CD4-positive, CD25-positive, alpha-beta regulatory T cell (primary cell): ENCODE results near the gene SRI. TPM values are rescaled to one million over a fixed set of nuclear protein-coding genes. Genes with fewer than 3 reads are reported as not detected.
A peak's percentile ranks its signal among the peaks of the same experiment; 100 is the strongest.
"Not testable (repeated sequence)": the region's sequence is repeated elsewhere in the genome, so short reads cannot be mapped to it uniquely, and the experiment has no call there.

Source experiments
- ATAC-seq, 2 donors: fragments of 150-1000 bp; cut with Tn5 transposase; one replicate each; pipeline ENCODE4 v1.10.0; 2021; ENCODE audit warnings: low read depth in 2 of 2, moderate number of reproducible peaks in 2 of 2, moderate library complexity in 1 of 2
- DNase-seq, 3 donors: peaks; one replicate each; pipeline versions ENCODE4 v3.0.0 to v3.0.0-alpha.2; 2012 to 2022; ENCODE audit warnings: mixed read lengths in 1 of 3
- H3K27ac ChIP-seq: one replicate; pipeline ENCODE4 v1.7.0; 2013; ENCODE audit warnings: mild to moderate bottlenecking, low read length; ENCODE audit not compliant: insufficient read depth, poor library complexity, severe bottlenecking
- H3K27me3 ChIP-seq: one replicate; pipeline ENCODE4 v1.7.0; 2013; ENCODE audit warnings: low read length; ENCODE audit not compliant: control insufficient read depth, insufficient read depth
- H3K36me3 ChIP-seq: one replicate; pipeline ENCODE4 v1.7.0; 2013; ENCODE audit warnings: mild to moderate bottlenecking, low read length, moderate library complexity; ENCODE audit not compliant: control insufficient read depth, insufficient read depth
- H3K4me1 ChIP-seq: 2 replicates; pipeline ENCODE4 v1.7.0; 2013; ENCODE audit warnings: mild to moderate bottlenecking, low read length; ENCODE audit not compliant: insufficient read depth, control insufficient read depth, poor library complexity, severe bottlenecking
- H3K4me3 ChIP-seq: one replicate; pipeline ENCODE4 v1.7.0; 2013; ENCODE audit warnings: low read depth, mild to moderate bottlenecking, low read length, moderate library complexity
- H3K9me3 ChIP-seq, 2 experiments: 1 replicate in 1 of 2; 2 replicates in 1 of 2; pipeline ENCODE4 v1.7.0; 2013; ENCODE audit warnings: low read length in 2 of 2, mild to moderate bottlenecking in 1 of 2, moderate library complexity in 1 of 2; ENCODE audit not compliant: control insufficient read depth in 2 of 2
- H3K27ac Mint-ChIP-seq, 3 donors: one replicate each; pipeline ENCODE4 v1.8.0; 2020 to 2022; ENCODE audit warnings: mild to moderate bottlenecking in 3 of 3, mixed read lengths in 3 of 3, moderate library complexity in 2 of 3
- H3K27me3 Mint-ChIP-seq: one replicate; pipeline ENCODE4 v1.8.0; 2022; ENCODE audit warnings: mild to moderate bottlenecking, mixed read lengths
- H3K36me3 Mint-ChIP-seq: one replicate; pipeline ENCODE4 v1.8.0; 2020; ENCODE audit warnings: mixed read lengths
- H3K4me1 Mint-ChIP-seq, 4 donors: one replicate each; pipeline ENCODE4 v1.8.0; 2020 to 2022; ENCODE audit warnings: mixed read lengths in 4 of 4, mild to moderate bottlenecking in 1 of 4
- H3K4me3 Mint-ChIP-seq, 4 donors: one replicate each; pipeline ENCODE4 v1.8.0; 2020 to 2022; ENCODE audit warnings: mild to moderate bottlenecking in 4 of 4, mixed read lengths in 4 of 4, moderate library complexity in 3 of 4
- H3K9me3 Mint-ChIP-seq, 7 donors: one replicate each; pipeline ENCODE4 v1.8.0; 2020 to 2022; ENCODE audit warnings: mixed read lengths in 7 of 7, mild to moderate bottlenecking in 3 of 7, moderate library complexity in 2 of 7
- polyA plus RNA-seq, 4 donors: library from polyadenylated mRNA; unstranded; fragments of 300-500 nt; fragmentation: Illumina TruSeq; gene quantifications; one replicate each; pipeline ENCODE4 v1.2.3, GENCODE V29; 2021
- total RNA-seq: library from RNA; stranded (reverse); gene quantifications from one replicate; pipeline ENCODE4 v1.2.3, GENCODE V29; 2022

SRI gene
- total and polyA plus RNA-seq, 5 donors from 2014 or later: 53.5 to 318 (median 239) TPM

DNA sequence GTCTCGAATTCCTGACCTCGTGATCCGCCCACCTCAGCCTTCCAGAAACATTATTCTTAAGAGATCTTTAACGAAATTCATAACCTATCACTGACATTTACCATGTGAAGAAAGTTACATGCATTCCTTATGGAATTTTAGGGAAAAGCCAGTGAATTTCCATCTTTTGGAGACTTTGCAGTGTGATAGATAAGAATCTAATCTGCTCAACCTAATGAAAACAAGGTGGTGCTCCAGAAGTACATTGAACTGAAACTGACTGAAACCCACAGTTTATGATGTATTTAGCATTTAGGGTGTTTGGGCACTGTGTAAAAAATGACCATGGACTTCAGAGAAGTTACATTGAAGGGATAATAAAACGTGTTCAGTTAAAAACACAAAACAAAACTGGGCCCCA is 43.6 kb downstream of the SRI start:
- DNase-seq: no peak
- ATAC-seq: no peak
- H3K27me3 Mint-ChIP-seq: no peaks in the 10 kb centered on the region
- H3K4me3 Mint-ChIP-seq: no peak overlapping the region
- peaks cover 0 to 1% (median 0%) of the 10 kb centered on the region in 7 donors for H3K9me3 Mint-ChIP-seq
- Histone ChIP-seq H3K4me3 (no peak overlapping the region), H3K27me3 (no peaks in the 10 kb centered on the region), H3K9me3 (no peaks in the 10 kb centered on the region), H3K4me1 (no peaks in the 10 kb centered on the region), H3K36me3 (no peaks in the 10 kb centered on the region), H3K27ac (no peak overlapping the region)
- no peak overlapping the region for H3K27ac Mint-ChIP-seq
- no peaks in the 10 kb centered on the region for H3K36me3 Mint-ChIP-seq
- H3K4me1 Mint-ChIP-seq: no peaks in the 10 kb centered on the region

- Histone ChIP-seq H3K27me3 (no peaks in the 10 kb centered on the region), H3K4me3 (no peak overlapping the region), H3K36me3 (no peaks in the 10 kb centered on the region), H3K4me1 (no peaks in the 10 kb centered on the region), H3K27ac (no peak overlapping the region), H3K9me3 (no peaks in the 10 kb centered on the region)
- Mint-ChIP-seq H3K27ac (no peak overlapping the region), H3K9me3 (no peaks in the 10 kb centered on the region), H3K27me3 (no peaks in the 10 kb centered on the region), H3K4me1 (no peaks in the 10 kb centered on the region), H3K36me3 (no peaks in the 10 kb centered on the region), H3K4me3 (no peak overlapping the region)
- ATAC-seq (no peak), DNase-seq (no peak)
Observed at GRCh38 chr7:88172842-88173241, 47.0 kb downstream of the SRI start.

- no peak overlapping the region for H3K27ac Mint-ChIP-seq
- H3K9me3 Mint-ChIP-seq: no peaks in the 10 kb centered on the region
- Histone ChIP-seq H3K4me3 (no peak overlapping the region), H3K4me1 (no peaks in the 10 kb centered on the region), H3K9me3 (no peaks in the 10 kb centered on the region), H3K36me3 (no peaks in the 10 kb centered on the region), H3K27me3 (no peaks in the 10 kb centered on the region), H3K27ac (no peak overlapping the region)
- no peaks in the 10 kb centered on the region for H3K27me3 Mint-ChIP-seq
- no peaks in the 10 kb centered on the region for H3K4me1 Mint-ChIP-seq
- no peaks in the 10 kb centered on the region for H3K36me3 Mint-ChIP-seq
- no peak overlapping the region for H3K4me3 Mint-ChIP-seq
- DNase-seq (peak in 1 of 3 donors; percentile 10), ATAC-seq (no peak)
Observed at GRCh38 chr7:88169717-88170320, 50.0 kb downstream of the SRI start.

DNA sequence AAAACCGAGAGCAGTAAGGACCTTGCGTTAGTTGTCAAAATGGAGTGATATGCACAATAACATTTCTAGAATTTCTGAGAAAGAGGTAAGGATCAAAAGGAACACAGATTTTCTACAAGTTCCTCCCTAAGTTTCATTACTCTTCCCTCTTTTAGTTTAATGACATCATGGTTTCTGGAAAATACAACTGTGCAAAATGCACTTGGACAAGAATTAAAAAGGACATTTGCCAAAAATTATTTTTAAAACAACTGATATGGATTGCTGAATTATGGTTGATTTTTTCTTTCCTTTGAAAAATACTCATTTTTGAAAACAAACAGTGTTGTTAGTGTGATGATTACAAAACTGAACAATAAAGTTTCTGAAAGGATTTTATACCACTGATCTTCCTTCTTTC is 52.1 kb downstream of the SRI start:
- no peaks in the 10 kb centered on the region for H3K4me1 Mint-ChIP-seq
- H3K36me3 ChIP-seq: no peaks in the 10 kb centered on the region
- no peaks in the 10 kb centered on the region for H3K4me1 ChIP-seq
- no peaks in the 10 kb centered on the region for H3K27me3 ChIP-seq
- no peak for DNase-seq
- no peaks in the 10 kb centered on the region for H3K27me3 Mint-ChIP-seq
- H3K36me3 Mint-ChIP-seq: no peaks in the 10 kb centered on the region
- no peaks in the 10 kb centered on the region for H3K9me3 Mint-ChIP-seq
- H3K27ac ChIP-seq: no peak overlapping the region
- no peak overlapping the region for H3K4me3 ChIP-seq
- no peaks in the 10 kb centered on the region for H3K9me3 ChIP-seq
- no peak overlapping the region for H3K4me3 Mint-ChIP-seq
- H3K27ac Mint-ChIP-seq: peak overlapping the region in 1 of 3 donors; percentile 17
- no peak for ATAC-seq

DNA sequence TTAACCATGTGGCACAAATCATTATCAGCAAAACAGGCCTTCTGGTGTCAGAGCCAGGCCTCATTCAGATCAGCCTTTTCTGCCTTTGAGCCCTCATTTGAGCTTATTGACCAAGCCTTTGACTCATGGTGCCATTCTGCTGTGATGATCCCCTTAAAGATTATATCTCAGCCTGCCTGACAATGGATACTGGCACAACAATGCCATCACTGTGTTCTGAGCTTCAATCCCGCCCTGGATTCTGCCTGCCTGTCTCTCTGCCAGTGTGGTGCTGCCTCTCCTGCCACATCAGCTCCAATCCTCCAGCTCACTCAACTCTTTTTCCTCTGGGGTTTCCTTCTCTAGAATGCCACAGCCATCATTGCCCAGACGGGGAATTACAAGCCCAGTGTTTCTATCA is 52.6 kb downstream of the SRI start:
- Mint-ChIP-seq H3K4me1 (no peaks in the 10 kb centered on the region), H3K4me3 (no peak overlapping the region), H3K9me3 (no peaks in the 10 kb centered on the region), H3K27ac (peak overlapping the region in 1 of 3 donors; percentile 17), H3K36me3 (no peaks in the 10 kb centered on the region), H3K27me3 (no peaks in the 10 kb centered on the region)
- H3K36me3 ChIP-seq: no peaks in the 10 kb centered on the region
- no peak for ATAC-seq
- H3K27me3 ChIP-seq: no peaks in the 10 kb centered on the region
- H3K4me1 ChIP-seq: no peaks in the 10 kb centered on the region
- H3K27ac ChIP-seq: no peak overlapping the region
- DNase-seq: no peak
- no peaks in the 10 kb centered on the region for H3K9me3 ChIP-seq
- H3K4me3 ChIP-seq: no peak overlapping the region

DNA sequence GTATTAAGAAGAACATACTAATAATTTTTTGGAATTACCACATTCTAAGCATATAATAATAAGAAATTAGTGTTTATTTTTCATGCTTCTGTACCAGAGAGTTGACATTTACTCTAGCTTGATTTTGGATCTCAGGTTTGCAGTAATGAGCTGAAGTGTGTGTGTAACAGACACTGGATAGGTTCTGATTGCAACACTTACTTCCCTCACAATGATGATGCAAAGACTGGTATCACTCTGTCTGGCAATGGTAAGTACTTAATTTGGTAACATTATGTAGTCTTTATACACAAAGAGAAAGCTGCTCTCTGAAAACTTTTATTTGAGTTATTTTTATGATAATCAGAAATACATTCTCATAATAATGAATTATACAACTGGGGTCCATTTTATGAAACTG is 54.1 kb downstream of the SRI start:
- ATAC-seq (no peak), DNase-seq (no peak)
- no peaks in the 10 kb centered on the region for H3K27me3 ChIP-seq
- H3K9me3 Mint-ChIP-seq: peaks cover 0 to 2% (median 0%) of the 10 kb centered on the region in 7 donors
- no peak overlapping the region for H3K4me3 Mint-ChIP-seq
- H3K4me1 ChIP-seq: no peaks in the 10 kb centered on the region
- no peaks in the 10 kb centered on the region for H3K27me3 Mint-ChIP-seq
- no peaks in the 10 kb centered on the region for H3K4me1 Mint-ChIP-seq
- no peak overlapping the region for H3K27ac ChIP-seq
- H3K36me3 Mint-ChIP-seq: no peaks in the 10 kb centered on the region
- H3K27ac Mint-ChIP-seq: no peak overlapping the region
- no peaks in the 10 kb centered on the region for H3K36me3 ChIP-seq
- no peak overlapping the region for H3K4me3 ChIP-seq
- no peaks in the 10 kb centered on the region for H3K9me3 ChIP-seq

GRCh38 chr7:88159741-88160140 is 60.1 kb downstream of the SRI start:
- not testable (repeated sequence) for H3K36me3 ChIP-seq, H3K9me3 ChIP-seq, H3K27me3 Mint-ChIP-seq, H3K4me3 ChIP-seq, H3K36me3 Mint-ChIP-seq, H3K27me3 ChIP-seq, H3K27ac ChIP-seq, DNase-seq, H3K27ac Mint-ChIP-seq, H3K4me1 Mint-ChIP-seq, ATAC-seq, H3K4me3 Mint-ChIP-seq, H3K4me1 ChIP-seq
- peaks cover 0 to 23% (median 8%) of the 10 kb centered on the region in 7 donors for H3K9me3 Mint-ChIP-seq

DNA sequence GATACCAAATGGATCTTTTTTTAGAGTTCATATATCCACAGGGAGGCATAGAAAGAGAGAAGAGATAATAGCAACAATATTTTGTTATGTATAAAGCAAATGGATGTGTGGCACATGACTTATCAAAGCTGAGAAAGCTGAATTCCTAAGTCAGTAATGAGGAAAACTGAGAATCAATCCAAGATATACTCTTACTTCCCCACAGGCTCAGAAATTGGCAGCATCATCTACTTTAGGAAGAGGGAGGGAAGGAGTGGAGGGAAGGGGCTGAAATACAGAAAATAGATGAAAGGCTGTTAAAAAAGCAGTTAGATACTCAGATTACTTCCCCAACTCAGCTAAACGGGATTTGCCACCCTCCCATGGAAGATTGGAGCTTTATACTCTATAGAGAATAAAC is 63.5 kb downstream of the SRI start:
- DNase-seq: no peak
- peaks cover 13% of the 10 kb centered on the region for H3K36me3 Mint-ChIP-seq
- H3K4me1 Mint-ChIP-seq: no peaks in the 10 kb centered on the region
- Histone ChIP-seq H3K4me1 (no peaks in the 10 kb centered on the region), H3K27ac (no peak overlapping the region), H3K27me3 (no peaks in the 10 kb centered on the region), H3K9me3 (no peaks in the 10 kb centered on the region), H3K4me3 (no peak overlapping the region), H3K36me3 (no peaks in the 10 kb centered on the region)
- H3K27ac Mint-ChIP-seq: no peak overlapping the region
- peaks cover 0 to 22% (median 7%) of the 10 kb centered on the region in 7 donors for H3K9me3 Mint-ChIP-seq
- no peaks in the 10 kb centered on the region for H3K27me3 Mint-ChIP-seq
- ATAC-seq: no peak
- no peak overlapping the region for H3K4me3 Mint-ChIP-seq
